HG03108 (cell line): ENCODE measurements around the gene EPAS1.

ENCODE experiments used
- ATAC-seq: cut with Tn5 transposase; IDR thresholded peaks from one replicate; pipeline ENCODE4 v1.9.1; 2021; ENCODE audit warnings: moderate library complexity; ENCODE audit not compliant: unreplicated experiment

The EPAS1 gene

DNA sequence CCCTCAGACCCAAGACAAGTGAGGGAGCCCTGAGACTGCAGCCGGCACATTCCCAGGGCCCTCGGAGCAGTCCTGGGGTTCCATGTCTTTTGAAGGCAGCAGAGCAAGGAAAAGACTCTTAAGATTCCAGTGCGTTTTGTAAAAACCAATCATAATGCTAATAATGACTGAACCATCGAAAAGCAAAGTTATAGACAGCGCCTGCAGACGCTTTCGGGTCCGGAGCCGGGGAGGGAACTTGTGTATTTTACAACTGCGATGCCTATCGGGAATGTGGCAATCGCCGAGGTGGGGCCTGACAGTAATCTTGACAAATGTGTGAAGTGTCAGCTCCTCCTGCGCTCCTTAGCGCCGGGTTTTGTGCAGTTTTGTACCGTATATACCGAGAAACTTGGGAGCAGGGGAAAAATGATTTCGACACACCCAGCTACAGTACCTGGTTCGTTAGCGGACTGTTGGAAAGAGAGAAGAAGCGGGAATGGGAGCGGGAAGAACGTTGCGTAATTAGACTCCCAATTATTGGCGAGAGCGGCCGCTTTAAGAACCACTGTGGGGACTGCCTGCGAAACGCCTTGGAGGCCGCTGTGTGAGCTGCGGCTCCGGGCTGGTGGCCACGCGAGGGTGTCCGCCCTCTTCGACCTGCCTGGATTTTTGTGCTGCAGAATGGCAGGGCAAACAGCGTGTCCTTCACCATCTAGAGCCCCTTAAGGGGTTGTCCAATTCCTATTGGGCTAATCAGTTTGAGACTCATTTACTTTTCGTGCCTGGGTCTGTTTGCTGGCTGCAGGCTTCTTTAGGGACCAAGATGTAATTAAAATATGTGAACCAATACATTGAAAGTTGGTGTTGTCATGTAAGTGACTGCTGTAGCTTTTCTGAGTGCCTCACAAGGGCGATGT lies 2.4 kb downstream of the EPAS1 start:
- ATAC-seq: no peak

- no peak for ATAC-seq
Measured at GRCh38 chr2:46300406-46300832, 3.2 kb downstream of the EPAS1 start.

DNA sequence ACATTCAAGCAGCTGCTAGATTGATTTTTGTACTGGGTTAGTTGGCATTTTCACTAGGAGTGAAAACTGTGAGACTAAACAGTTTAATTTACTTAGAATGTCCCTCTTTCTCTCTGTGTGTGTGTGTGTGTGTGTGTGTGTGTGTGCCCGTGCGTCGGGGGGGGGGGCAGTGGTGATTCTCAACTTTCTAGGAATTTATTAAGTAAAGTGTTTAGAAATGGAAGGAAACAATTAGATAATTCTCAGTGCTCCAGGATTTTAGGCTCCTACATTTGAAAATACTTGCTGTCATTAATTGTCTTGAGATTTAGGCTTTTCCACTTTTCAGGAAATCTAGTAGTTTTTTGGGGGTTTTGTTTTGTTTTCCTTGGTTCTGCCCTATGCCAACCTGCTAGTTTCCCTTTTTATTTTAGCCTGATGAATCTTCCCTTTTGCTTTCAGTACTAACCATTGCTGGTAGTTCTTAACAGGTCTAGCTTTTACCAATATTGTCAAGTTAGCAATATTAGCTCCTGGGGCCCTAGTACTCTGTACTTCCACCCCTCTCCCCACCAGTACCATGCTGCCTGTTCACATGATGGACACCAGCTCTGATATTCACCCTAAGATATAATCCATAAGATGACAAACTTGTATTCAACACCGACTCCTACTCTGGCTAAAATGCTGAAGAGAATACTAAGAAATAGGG lies 4.9 kb downstream of the EPAS1 start:
- no peak for ATAC-seq

DNA sequence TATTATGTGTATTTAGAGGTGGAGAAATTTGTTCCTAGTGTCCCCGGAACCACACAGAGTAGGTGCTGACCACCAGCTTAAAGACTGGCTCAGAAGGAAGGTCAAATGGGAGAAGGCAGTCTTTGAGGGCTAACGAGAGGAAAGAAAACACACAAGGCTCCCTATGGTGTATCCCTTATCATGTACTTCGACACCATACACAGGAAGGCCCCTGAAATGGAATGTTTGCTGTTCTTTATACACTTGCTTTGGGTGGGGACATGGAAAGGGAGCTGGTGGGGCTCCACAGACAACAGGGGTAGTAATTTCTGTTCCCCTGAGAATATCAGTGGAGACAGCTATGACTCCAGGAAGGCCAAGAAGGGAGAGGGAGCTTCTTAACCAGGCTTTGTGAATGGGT lies 6.0 kb downstream of the EPAS1 start:
- ATAC-seq: no peak

DNA sequence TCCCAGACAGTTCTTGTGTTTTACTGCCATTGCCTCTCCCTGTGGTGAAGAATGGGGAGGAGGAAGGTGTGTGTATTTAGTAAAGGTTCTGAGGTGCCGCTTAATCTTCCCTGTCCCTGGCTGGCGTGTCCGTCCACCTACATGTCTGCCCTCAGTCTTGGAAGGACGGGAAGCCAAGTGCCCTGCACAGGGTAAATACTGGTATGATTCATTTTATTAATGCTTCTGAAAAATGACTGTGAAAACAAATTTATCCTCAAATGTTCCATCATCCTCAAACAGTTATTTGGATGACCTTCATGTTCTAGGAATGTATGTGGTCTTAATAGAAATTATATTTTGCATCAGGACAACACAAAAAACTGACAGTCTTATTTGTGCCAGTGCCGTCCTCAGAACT lies 6.6 kb downstream of the EPAS1 start:
- ATAC-seq: no peak

DNA sequence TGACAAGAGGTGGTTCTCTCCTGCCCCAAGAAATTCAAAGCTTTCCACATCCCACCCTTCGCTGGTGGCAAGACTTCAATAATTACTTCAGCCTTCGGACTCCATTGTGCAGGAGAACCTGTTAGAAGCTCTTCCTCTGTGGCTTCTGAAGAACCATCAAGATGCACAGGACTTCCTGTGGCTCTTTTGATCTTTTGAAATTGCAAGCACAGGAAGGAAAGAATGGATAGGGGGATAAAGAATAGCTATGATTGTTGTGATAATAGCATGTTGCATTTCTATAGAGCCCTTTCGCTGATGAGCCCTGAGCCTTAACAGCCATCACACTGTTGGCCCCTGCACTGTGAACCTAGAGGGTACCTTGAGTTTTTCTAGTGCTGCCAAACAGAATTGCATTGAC lies 7.4 kb downstream of the EPAS1 start:
- ATAC-seq: no peak

DNA sequence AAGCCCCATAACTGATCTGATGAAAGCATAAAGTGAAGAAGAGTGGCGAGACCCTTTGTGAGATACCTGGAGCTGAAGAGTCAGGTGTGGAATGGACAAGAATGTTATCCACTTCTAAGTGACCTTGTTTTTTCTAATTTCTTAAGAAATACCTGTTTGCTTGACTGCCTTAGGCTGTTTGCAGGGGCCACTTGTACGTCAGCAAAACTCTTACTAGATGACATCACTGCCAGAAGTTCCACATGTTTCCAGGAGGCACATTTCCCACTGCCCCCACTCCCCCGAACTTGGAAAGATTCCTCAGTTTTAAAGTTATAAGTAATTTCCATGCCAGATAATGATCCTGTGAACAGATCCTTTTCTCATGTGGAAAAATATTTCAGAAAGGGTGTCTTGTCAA lies 8.0 kb downstream of the EPAS1 start:
- ATAC-seq: no peak

GRCh38 chr2:46305767-46306166 lies 8.6 kb downstream of the EPAS1 start:
- ATAC-seq: no peak

- ATAC-seq: no peak
Measured at GRCh38 chr2:46306330-46306751, 9.1 kb downstream of the EPAS1 start.

- ATAC-seq: no peak
Measured at GRCh38 chr2:46306988-46307655, 9.9 kb downstream of the EPAS1 start.

- ATAC-seq: no peak
Measured at GRCh38 chr2:46308081-46308480, 10.9 kb downstream of the EPAS1 start.

- no peak for ATAC-seq
Measured at GRCh38 chr2:46308629-46309028, 11.4 kb downstream of the EPAS1 start.

DNA sequence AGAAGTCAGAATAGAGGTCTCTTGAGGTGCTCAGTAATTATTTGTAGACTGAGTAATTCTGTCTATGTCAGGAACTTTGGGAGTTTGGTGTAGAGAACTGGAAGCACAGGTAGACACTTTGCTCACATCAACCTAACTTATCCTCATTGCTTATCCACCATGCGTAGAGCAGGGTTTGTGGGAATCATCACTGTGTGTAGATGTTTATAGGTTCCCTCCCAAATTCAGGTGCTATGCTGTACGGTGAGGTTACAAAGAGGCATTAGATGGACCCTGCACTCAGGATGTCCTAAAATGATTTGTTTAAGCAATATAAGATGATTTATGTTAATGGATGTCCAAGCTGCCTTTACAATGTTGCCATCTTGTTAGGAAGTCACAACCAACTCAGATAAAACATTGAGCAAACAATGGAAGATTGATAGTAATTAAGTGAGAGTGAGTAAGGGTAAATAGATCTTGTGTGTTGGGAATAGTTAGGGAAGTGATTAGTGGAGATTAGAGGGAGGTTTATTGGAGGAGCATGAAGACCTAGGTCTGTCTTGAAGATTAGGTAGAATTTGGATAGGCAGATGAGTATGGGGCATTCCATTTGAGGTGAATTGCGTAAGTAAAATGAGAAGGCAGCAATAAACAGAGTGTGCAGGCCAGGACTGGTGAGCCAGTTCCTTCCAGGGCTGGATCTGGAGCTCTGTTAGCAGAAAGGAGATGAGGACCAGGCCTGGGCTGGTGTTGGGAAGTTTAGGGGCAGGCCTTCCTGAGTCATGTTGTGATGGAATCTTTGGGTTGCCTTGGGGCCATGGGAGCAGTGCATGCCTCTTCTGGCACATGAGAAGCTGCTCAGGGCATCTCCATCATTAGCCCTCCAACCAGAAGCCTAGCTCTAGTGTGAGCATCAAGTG lies 12.1 kb downstream of the EPAS1 start:
- ATAC-seq: no peak

GRCh38 chr2:46310446-46310845 lies 13.2 kb downstream of the EPAS1 start:
- ATAC-seq: no peak

- no peak for ATAC-seq
Measured at GRCh38 chr2:46311651-46312223, 14.5 kb downstream of the EPAS1 start.

GRCh38 chr2:46313063-46313462 lies 15.9 kb downstream of the EPAS1 start:
- ATAC-seq: no peak

GRCh38 chr2:46314065-46314835 lies 17.0 kb downstream of the EPAS1 start:
- ATAC-seq: no peak

DNA sequence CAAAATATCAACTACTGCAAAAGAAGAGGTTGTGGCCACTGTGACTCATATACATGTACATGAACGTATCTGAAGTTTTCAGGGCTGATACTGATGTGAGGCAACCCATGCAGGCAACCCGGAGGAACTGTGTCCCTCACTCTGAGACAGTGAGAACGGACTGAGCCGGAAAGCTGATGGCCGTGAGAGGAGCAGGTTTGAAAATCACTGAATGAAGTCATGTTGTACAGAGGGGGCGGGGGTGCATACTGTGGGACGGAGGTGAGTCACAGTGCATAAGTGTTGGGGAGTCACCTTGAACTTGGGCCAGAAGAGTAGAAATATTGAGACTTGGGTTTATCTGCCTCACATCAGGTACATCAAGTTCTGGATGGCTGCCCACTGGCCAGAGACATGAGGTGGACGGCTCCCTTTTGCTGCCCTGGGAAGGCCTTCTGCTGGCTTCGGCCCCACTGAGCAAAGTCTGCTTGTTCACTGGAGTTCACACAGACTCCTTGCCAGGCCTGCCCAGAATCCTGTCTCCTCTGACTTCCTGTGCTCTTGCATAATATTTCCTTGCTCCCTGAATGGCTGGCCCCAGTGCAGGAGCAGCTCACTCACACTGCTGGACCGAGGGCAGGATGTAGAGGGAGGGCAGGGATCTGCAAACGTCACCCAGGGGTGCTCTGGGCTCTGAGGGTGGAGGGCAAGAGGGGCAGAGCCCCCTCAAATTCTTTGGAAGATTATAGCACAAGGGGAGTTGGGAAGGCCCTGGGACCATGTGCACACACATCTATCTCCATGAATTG lies 18.1 kb downstream of the EPAS1 start:
- no peak for ATAC-seq

GRCh38 chr2:46317094-46317486 lies 19.9 kb downstream of the EPAS1 start:
- ATAC-seq: no peak
